ENCODE data around the gene MAP4K3.

The MAP4K3 gene

DNA sequence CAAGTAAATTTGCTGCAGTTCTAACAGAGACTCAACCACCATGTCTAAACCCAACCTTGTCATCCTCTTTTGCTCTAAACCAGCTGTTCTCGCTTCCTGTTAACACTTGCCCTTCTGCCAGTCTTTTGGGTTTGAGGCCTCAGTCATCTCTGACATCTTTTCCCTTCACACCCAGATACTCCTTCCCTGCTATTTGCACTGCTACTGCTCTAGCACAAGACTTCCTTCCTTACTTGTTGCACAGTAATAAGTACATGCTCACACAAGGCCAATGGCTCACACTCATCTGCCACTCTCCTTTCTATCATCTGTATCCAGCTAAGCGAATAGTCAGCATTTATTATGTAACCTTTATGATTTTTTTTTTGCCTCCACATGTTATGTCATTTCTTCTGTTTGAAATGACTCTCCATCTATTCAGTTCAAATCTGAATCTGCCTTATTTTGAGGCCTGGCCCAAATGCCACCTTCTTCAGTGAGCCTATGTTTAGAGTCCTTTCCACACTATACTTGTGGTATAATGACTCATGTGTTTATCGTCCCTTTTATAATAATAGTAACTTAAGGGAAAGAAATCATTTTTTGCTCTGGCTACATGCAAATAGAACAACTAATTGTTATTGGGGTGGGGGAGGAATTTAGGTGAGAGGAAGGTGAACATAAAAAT lies 170.8 kb downstream of the MAP4K3 start:
- peak; percentile 24 for DNase-seq (ENCODE audit: extremely low spot score)
- CTCF ChIA-PET = interaction anchor here (1.1 to 1.5 kb wide), 2 partner anchors 319 to 464 kb away, joined by 3 to 4 read pairs; no protein-coding TSS in a partner anchor
- POLR2A ChIA-PET = no interaction called here
- TF ChIP-seq, protein P1, sequence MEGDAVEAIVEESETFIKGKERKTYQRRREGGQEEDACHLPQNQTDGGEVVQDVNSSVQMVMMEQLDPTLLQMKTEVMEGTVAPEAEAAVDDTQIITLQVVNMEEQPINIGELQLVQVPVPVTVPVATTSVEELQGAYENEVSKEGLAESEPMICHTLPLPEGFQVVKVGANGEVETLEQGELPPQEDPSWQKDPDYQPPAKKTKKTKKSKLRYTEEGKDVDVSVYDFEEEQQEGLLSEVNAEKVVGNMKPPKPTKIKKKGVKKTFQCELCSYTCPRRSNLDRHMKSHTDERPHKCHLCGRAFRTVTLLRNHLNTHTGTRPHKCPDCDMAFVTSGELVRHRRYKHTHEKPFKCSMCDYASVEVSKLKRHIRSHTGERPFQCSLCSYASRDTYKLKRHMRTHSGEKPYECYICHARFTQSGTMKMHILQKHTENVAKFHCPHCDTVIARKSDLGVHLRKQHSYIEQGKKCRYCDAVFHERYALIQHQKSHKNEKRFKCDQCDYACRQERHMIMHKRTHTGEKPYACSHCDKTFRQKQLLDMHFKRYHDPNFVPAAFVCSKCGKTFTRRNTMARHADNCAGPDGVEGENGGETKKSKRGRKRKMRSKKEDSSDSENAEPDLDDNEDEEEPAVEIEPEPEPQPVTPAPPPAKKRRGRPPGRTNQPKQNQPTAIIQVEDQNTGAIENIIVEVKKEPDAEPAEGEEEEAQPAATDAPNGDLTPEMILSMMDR (IDR thresholded peaks at IDR 0.05; ENCODE audit: control extremely low read depth, extremely low read depth, low read depth, missing control alignments) = no peak

GRCh38 chr2:39265315-39265714 lies 171.8 kb downstream of the MAP4K3 start:
- TF ChIP-seq, protein P1 (IDR thresholded peaks at IDR 0.05; ENCODE audit: control extremely low read depth, extremely low read depth, low read depth, missing control alignments) = no peak
- no peak for DNase-seq (ENCODE audit: extremely low spot score)
- ChIA-PET POLR2A (no interaction called here), CTCF (interaction anchor here (1.1 to 2.4 kb wide), 4 partner anchors 9 to 465 kb away, joined by 3 to 7 read pairs (median 4); no protein-coding TSS in a partner anchor)

DNA sequence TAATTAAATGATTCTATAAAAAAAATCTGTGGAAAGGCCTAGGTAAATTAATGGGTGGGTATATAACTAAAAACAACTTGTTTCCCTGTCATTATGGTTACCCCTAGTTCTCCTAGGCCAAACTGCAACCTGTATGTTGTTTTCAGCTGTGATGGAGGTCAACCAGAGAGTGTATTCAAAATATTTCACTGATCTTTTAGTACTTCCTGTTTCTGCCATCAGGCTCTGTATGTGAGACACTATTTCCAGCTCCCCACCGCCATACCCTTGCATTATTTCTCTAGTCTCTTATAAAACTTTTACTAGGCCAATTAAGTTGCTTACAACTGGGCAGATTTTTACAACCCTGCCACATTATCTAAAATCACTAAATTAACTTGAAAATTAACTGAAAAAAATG lies 172.4 kb downstream of the MAP4K3 start:
- ChIA-PET POLR2A (no interaction called here), CTCF (interaction anchor here (1.1 to 2.4 kb wide), 4 partner anchors 10 to 317 kb away, joined by 3 to 7 read pairs (median 4); no protein-coding TSS in a partner anchor)
- DNase-seq (ENCODE audit: extremely low spot score) = peak; percentile 39
- TF ChIP-seq, protein P1 (IDR thresholded peaks at IDR 0.05; ENCODE audit: control extremely low read depth, extremely low read depth, low read depth, missing control alignments) = no peak

GRCh38 chr2:39260087-39260486 lies 177.0 kb downstream of the MAP4K3 start:
- DNase-seq (ENCODE audit: extremely low spot score) = no peak
- CTCF ChIA-PET = interaction anchor here (0.8 kb wide), 1 partner anchor 10 kb away, joined by 3 read pairs; no protein-coding TSS in a partner anchor
- TF ChIP-seq, protein P1 (IDR thresholded peaks at IDR 0.05; ENCODE audit: control extremely low read depth, extremely low read depth, low read depth, missing control alignments) = no peak
- POLR2A ChIA-PET = no interaction called here

DNA sequence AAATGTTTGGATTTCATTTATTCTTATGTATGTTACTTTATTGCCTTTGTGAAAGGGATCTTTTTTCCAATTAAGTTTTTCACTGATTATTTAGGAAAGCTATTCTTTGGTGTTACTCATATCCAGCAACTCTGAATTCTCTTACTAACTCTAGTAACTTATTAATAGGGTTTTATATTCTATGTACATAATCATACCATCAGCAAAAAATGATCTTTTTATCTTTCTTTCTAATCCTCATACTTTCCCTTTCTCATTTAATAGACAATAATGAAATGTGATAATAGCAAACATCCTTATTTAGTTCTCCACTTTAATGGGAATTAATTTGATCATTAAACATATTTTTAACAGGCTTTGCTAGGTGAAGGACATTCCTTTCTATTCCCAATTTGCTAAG lies 181.0 kb downstream of the MAP4K3 start:
- ChIA-PET POLR2A (no interaction called here), CTCF (no interaction called here)
- TF ChIP-seq, protein P1 (IDR thresholded peaks at IDR 0.05; ENCODE audit: control extremely low read depth, extremely low read depth, low read depth, missing control alignments) = no peak
- no peak for DNase-seq (ENCODE audit: extremely low spot score)

GRCh38 chr2:39252888-39253518 lies 184.1 kb downstream of the MAP4K3 start:
- no peak for DNase-seq (ENCODE audit: extremely low spot score)
- TF ChIP-seq, protein P1 (IDR thresholded peaks at IDR 0.05; ENCODE audit: control extremely low read depth, extremely low read depth, low read depth, missing control alignments) = no peak
- ChIA-PET CTCF (interaction anchor here (1.9 kb wide), 2 partner anchors 23 to 25 kb away, joined by 7 to 8 read pairs; no protein-coding TSS in a partner anchor), POLR2A (no interaction called here)

Data from GM10248 (cell line).